Small intestine (tissue), 7 donors: Measurements from ENCODE around the gene NFS1. TPM values are rescaled to one million over a fixed set of nuclear protein-coding genes. Genes with fewer than 3 reads are reported as not detected.
"Not testable (repeated sequence)": the region's sequence is repeated elsewhere in the genome, so short reads cannot be mapped to it uniquely, and the experiment has no call there.

Experiments
- DNase-seq, 2 donors: peaks; one replicate each; pipeline versions ENCODE4 v3.0.0 to v3.0.0-alpha.2; 2013
- FAIRE-seq: peaks from 2 replicates; lab custom pipeline; 2012; peaks lifted over from hg19 to GRCh38; lab: Jason Lieb, UNC
- H3K27ac ChIP-seq, 3 donors: one replicate each; pipeline ENCODE4 v1.5.1; 2013; ENCODE audit warnings: low read length in 2 of 3, mild to moderate bottlenecking in 2 of 3, control low read depth in 1 of 3, inconsistent platforms in 1 of 3, low read depth in 1 of 3, moderate library complexity in 1 of 3
- H3K27me3 ChIP-seq, 3 donors: one replicate each; pipeline ENCODE4 v1.6.1; 2013; ENCODE audit warnings: low read length in 3 of 3, inconsistent platforms in 1 of 3; ENCODE audit not compliant: control insufficient read depth in 3 of 3, insufficient read depth in 3 of 3
- H3K36me3 ChIP-seq, 3 donors: one replicate each; pipeline ENCODE4 v1.6.1; 2013; ENCODE audit warnings: low read length in 3 of 3, inconsistent platforms in 1 of 3, low read depth in 1 of 3, mild to moderate bottlenecking in 1 of 3, moderate library complexity in 1 of 3; ENCODE audit not compliant: control insufficient read depth in 3 of 3, insufficient read depth in 2 of 3
- H3K4me1 ChIP-seq, 3 donors: one replicate each; pipeline ENCODE4 v1.6.1; 2013; ENCODE audit warnings: low read length in 2 of 3, inconsistent platforms in 1 of 3, low read depth in 1 of 3, mild to moderate bottlenecking in 1 of 3, moderate library complexity in 1 of 3; ENCODE audit not compliant: control insufficient read depth in 3 of 3, insufficient read depth in 2 of 3
- H3K4me3 ChIP-seq, 3 donors: one replicate each; pipeline ENCODE4 v1.5.1; 2013; ENCODE audit warnings: low read length in 3 of 3, control low read depth in 1 of 3, inconsistent platforms in 1 of 3, low read depth in 1 of 3, mild to moderate bottlenecking in 1 of 3, moderate library complexity in 1 of 3
- H3K9me3 ChIP-seq, 2 donors: one replicate each; pipeline ENCODE4 v1.6.1; 2013; ENCODE audit warnings: low read depth in 1 of 2, low read length in 1 of 2; ENCODE audit not compliant: control insufficient read depth in 2 of 2, insufficient read depth in 1 of 2
- WGBS, 3 donors: extraction: QIAGEN DNeasy Blood & Tissue Kit; methylation state at CpG; one replicate each; pipeline ENCODE4 v1.1.7; 2013; 5-methylcytosine and 5-hydroxymethylcytosine counted together
- polyA plus RNA-seq, 4 donors: library from polyadenylated mRNA; stranded (reverse) in 3 of 4; unstranded in 1 of 4; fragments of 200-250 nt in 3 of 4; fragments of 120-200 nt in 1 of 4; gene quantifications; one replicate each; pipeline versions ENCODE4 v1.2.1 to v1.2.3, GENCODE V29; 2013
- donor health status: healthy with polysubstance abuse.
- donor health status: control.
- donor health status: control.
- donor health status: Bipolar disorder and iron deficiency.
- donor health status: healthy.

The NFS1 gene
- polyA plus RNA-seq, 4 donors, result 21.9 to 39.6 (median 34.1) TPM

GRCh38 chr20:35723275-35723639, 24.1 kb upstream of the NFS1 start:
- 86 to 90% (median 88%) methylated on average over 4 of the region's 4 CpGs for WGBS, 3 donors
- not testable (repeated sequence) for H3K9me3 ChIP-seq, H3K27ac ChIP-seq, H3K4me1 ChIP-seq, FAIRE-seq, H3K4me3 ChIP-seq, H3K27me3 ChIP-seq, DNase-seq
- H3K36me3 ChIP-seq, result peaks cover 47 to 84% (median 51%) of the 10 kb centered on the region in 3 donors

DNA sequence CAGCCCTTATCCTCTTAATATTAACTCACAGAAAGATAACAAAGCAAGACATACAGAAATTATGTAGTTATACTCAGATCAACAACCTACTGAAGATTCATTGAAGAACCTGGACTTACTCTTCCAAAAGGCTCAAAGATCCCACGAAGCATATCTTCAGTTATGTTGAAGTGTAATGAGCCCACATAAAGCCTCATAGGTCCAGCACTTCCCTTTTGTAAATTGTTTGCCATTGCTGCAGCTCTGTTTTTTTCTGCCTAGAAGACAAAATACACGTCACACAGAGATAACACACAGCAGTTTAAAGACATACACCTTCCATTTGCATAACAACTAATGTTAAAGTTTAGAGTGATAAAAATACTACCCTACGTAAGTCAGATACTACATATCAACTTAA, 22.5 kb upstream of the NFS1 start:
- FAIRE-seq (no peak), DNase-seq (no peak)
- H3K4me1 ChIP-seq, result no peaks in the 10 kb centered on the region
- H3K36me3 ChIP-seq, result peaks cover 50 to 83% (median 52%) of the 10 kb centered on the region in 3 donors
- H3K4me3 ChIP-seq, result no peak overlapping the region
- H3K27ac ChIP-seq, result no peak overlapping the region
- 74 to 80% (median 80%) methylated on average over 3 of the region's 3 CpGs for WGBS, 3 donors
- no peaks in the 10 kb centered on the region for H3K27me3 ChIP-seq
- no peaks in the 10 kb centered on the region for H3K9me3 ChIP-seq

DNA sequence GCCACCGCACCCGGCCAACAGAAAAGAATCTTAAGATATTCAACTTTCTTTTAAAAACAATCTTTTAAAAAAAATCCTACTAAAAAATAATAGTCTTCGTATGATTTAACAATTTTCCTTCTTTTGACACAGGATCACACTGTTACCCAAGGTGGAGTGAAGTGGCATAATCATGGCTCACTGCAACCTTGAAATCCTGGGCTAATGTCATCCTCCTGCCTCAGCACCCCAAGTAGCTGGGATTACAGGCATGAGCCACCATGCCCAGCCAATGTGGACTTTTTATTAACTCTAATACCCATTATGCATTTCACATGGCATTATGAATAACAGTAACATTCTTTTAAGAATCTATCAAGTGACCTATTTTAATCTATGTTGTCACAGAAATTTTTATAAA, 22.1 kb upstream of the NFS1 start:
- FAIRE-seq (no peak), DNase-seq (no peak)
- Histone ChIP-seq H3K9me3 (no peaks in the 10 kb centered on the region), H3K27ac (no peak overlapping the region), H3K4me1 (no peaks in the 10 kb centered on the region), H3K4me3 (no peak overlapping the region), H3K36me3 (peaks cover 49 to 81% (median 53%) of the 10 kb centered on the region in 3 donors), H3K27me3 (no peaks in the 10 kb centered on the region)
- 93 to 99% (median 94%) methylated on average over 3 of the region's 3 CpGs for WGBS, 3 donors

DNA sequence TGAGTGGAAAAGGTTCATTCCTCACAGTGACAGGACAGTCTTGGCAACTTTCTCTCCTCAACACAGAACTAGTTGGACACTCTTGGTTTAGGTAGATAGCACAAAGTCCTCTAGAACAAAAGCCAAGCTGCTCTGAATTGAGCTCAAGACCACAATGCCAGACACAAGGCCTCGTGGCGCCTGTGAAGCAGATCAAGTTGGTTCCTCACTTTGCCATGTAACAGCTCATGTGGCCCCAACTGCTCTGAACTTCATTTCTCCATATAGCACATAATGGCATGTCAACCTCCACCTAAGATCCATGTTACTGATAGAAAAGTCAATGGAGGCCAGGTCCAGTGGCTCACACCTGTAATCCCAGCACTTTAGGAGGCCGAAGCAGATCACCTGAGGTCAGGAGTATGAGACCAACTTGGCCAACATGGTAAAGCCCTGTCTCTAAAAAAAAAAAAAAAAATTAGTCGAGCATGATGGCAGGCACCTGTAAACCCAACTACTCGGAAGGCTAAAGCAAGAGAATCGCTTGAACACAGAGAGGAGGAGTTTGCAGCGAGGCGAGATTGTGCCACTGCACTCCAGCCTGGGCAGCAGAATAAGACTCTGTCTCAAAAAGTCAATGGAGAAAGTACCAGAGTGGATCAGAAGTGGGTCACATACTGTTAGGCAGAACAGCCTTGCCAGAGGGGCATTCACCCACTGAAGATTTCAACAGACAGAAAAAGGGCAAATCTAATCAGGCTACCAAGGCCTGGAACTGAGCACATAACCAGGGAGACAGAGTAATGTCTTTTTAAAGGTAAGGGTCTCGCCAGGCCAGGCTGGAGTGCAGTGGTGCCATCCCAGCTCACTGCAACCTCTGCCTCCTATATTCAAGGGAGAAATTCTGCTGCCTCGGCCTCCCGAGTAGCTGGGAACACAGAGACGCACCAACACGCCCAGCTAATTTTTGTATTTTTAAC, 21.3 kb upstream of the NFS1 start:
- no peak overlapping the region for H3K4me3 ChIP-seq
- no peak overlapping the region for H3K27ac ChIP-seq
- no peaks in the 10 kb centered on the region for H3K9me3 ChIP-seq
- FAIRE-seq, result no peak
- DNase-seq, result no peak
- WGBS, 3 donors, result 91 to 94% (median 91%) methylated on average over 13 of the region's 13 CpGs
- no peaks in the 10 kb centered on the region for H3K27me3 ChIP-seq
- H3K4me1 ChIP-seq, result no peaks in the 10 kb centered on the region
- peaks cover 48 to 81% (median 57%) of the 10 kb centered on the region in 3 donors for H3K36me3 ChIP-seq

DNA sequence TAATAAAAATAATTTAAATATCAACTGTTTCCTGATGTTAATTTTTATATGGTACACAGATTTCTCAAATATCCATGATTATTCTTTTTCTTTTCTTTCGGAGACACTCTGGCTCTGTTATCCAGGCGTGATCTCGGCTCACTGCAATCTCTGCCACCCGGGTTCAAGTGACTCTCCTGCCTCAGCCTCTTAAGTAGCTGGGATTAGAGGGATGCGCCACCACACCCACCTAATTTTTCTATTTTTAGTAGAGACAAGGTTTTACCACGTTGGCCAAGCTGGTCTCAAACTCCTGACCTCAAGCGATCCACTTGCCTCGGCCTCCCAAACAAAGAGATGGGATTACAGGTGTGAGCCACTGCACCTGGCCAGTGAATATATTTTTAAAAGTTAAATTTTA, 20.6 kb upstream of the NFS1 start:
- Histone ChIP-seq H3K4me3 (no peak overlapping the region), H3K9me3 (no peaks in the 10 kb centered on the region), H3K4me1 (no peaks in the 10 kb centered on the region), H3K27ac (no peak overlapping the region), H3K36me3 (peaks cover 45 to 82% (median 56%) of the 10 kb centered on the region in 3 donors), H3K27me3 (no peaks in the 10 kb centered on the region)
- no peak for FAIRE-seq
- no peak for DNase-seq
- 69 to 71% (median 70%) methylated on average over 8 of the region's 8 CpGs for WGBS, 3 donors

DNA sequence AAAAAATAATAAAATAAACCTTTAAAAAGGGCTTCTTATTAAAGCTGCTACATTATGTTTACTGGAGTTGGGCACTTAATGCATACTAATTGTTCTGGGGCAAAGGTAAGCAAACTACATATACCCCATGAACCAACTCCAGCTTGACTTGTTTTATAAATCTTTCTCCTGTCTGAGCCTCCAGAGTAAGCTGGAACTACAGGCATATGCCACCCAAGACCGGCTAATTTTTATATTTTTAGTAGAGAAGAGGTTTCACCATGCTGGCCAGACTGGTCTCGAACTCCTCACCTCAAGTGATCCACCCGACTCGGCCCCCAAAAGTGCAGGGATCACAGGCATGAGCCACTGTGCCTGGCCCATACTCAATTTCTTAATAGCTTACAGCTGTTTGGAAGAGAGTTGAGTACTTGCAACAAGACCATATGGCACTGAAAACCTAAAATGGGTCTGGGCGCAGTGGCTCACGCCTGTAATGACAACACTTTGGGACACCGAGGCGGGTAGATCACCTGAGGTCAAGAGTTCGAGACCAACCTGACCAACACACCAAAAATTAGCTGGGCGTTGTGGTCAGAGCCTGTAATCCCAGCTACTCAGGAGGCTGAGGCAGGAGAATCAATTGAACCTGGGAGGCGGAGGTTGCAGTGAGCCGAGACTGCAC, 20.0 kb upstream of the NFS1 start:
- Histone ChIP-seq H3K36me3 (peaks cover 45 to 80% (median 57%) of the 10 kb centered on the region in 3 donors), H3K4me1 (no peaks in the 10 kb centered on the region), H3K9me3 (no peaks in the 10 kb centered on the region), H3K27me3 (no peaks in the 10 kb centered on the region), H3K27ac (no peak overlapping the region), H3K4me3 (no peak overlapping the region)
- DNase-seq (no peak), FAIRE-seq (no peak)
- 87 to 92% (median 90%) methylated on average over 12 of the region's 12 CpGs for WGBS, 3 donors

- DNase-seq, H3K27me3 ChIP-seq, H3K4me1 ChIP-seq, H3K27ac ChIP-seq, H3K9me3 ChIP-seq, FAIRE-seq, H3K4me3 ChIP-seq: not testable (repeated sequence)
- whole genome bisulfite sequencing, 3 donors, result 86 to 87% (median 87%) methylated on average over 8 of the region's 8 CpGs
- H3K36me3 ChIP-seq, result peaks cover 44 to 77% (median 57%) of the 10 kb centered on the region in 3 donors
These were observed 19.2 kb upstream of the NFS1 start for GRCh38 chr20:35718321-35718720.

DNA sequence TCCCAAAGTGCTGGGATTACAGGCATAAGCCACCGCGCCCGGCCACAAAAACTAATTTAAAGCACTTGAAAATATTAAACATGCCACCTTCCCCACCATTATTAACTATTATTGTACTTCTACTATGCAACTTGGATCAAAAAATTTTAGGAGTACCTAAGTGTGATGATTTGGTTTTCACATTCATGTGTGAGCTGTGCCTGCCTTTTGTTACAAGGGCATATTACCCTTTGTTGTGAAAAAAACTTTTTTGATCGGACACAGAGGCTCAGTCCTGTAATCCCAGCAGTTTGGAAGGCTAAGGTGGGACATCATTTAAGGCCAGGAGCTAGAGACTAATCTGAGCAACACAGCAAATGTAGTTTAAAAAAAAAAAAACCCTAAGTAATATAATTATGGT, 17.2 kb upstream of the NFS1 start:
- 94 to 97% (median 96%) methylated on average over 4 of the region's 4 CpGs for WGBS, 3 donors
- no peak for DNase-seq
- H3K4me1 ChIP-seq, result no peaks in the 10 kb centered on the region
- H3K27ac ChIP-seq, result no peak overlapping the region
- FAIRE-seq, result no peak
- H3K36me3 ChIP-seq, result peaks cover 48 to 76% (median 53%) of the 10 kb centered on the region in 3 donors
- H3K9me3 ChIP-seq, result no peaks in the 10 kb centered on the region
- no peak overlapping the region for H3K4me3 ChIP-seq
- H3K27me3 ChIP-seq, result no peaks in the 10 kb centered on the region
